Smooth muscle cell of the coronary artery (primary cell): ENCODE measurements around the gene WHRN. TPM values are rescaled to one million over a fixed set of nuclear protein-coding genes. Genes with fewer than 3 reads are reported as not detected.

Experiments
- total RNA-seq: library from RNA; depleted of rRNA; stranded (reverse); fragments of >200 nt; gene quantifications from 2 replicates; pipeline ENCODE4 v1.2.3, GENCODE V29; 2014; ENCODE audit warnings: low replicate concordance

WHRN gene
- 0.83 and 1.2 TPM in 2 replicates for total RNA-seq

DNA sequence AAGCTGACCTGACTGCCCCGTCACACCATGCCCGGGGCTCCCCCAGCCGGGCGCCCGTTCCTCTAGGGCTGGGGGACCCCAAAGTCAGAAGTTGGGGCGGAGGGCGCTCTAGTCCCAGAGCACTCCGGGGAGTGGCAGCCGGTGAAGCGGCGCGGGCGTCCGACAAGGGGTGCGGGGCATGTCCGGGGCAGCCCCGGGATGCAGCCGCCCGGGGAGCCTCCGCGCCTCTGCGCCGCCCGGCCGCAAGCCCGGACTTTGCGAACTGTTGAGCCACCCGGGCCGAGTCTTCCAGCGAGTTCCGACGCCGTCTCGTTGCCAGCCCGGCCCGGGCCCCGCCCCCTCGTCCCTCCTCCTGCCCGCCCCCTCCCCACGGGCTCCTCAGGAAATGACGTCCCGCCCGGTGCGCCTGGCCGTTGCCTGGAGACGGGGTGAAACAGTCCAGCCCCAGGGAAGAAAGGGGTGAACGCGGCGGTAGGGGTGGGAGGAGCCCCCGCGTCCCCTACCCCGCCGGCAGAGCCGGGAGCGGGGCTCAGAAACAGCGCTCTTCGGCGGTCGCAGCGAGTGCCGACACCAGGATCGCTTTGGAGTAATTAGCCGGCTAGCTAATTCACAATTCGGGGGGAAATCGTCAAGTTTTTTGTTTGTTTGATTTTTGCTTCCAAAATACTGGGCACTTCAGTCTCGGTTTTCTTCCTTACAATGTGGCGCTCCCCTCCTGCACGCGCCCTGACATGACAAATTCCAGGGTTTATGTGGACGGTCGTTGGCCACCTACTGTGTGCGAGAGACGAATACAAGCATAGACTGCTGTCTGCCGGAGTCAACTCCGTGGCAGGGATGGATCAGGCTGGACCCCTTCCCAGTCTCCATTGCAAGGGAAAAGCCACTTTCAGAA is at the start of gene WHRN:
WHRN (minus strand) TSS at position 287 of the 895 bp plus-strand sequence. CDS start 672 bp downstream, outside the sequence.

DNA sequence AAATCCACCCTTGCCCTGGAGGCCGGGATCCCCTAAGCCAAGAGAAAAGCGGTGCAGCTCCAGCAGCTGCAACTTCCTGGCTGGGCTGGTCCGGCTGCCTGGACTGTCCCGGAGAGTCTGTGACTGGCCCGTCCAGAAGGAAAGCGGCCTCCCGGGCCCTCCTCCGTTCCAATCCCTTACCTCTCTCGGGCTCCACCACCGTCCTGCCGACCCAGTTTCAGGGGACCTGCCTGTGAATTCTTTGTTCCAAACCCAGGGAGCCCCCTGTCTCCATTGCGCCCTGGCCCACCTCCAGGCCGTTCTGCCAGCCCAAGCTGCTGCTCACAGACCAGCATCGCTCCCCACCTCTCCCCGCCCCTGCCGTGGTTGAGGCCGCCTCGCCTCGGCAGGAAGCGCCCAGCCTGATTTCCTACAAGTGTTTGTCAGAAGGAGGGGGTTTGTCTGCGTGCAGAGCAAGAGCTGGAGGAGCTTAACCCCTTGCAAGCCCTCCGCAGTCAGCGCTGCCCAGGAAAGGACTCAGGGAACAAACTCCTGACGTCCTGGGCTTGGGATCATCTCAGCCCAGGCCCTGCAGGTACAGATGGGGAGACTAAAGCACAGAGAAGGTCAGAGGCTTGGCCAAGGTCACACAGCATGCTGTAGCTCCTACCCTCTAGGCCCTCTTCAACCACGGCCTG is 117.5 kb downstream of the WHRN start, which contains the start of gene AKNA:
AKNA (minus strand) TSS at position 303 of the 677 bp plus-strand sequence. CDS start 6,649 bp downstream, outside the sequence.

Other genes with a start within 250 kb of the WHRN start
- not detected in 2 replicates for gene ORM1, start 182.4 kb downstream of the WHRN start, total RNA-seq
- gene ORM2, start 175.6 kb downstream of the WHRN start, total RNA-seq, result not detected in 2 replicates
- gene AKNA, start 117.5 kb downstream of the WHRN start, total RNA-seq, result 4.1 and 6.1 TPM in 2 replicates
- gene ATP6V1G1, start 82.3 kb upstream of the WHRN start, total RNA-seq, result 35.2 and 137 TPM in 2 replicates
- gene TMEM268, start 105.8 kb upstream of the WHRN start, total RNA-seq, result 1.6 and 6.8 TPM in 2 replicates
- gene TEX53, start 152.3 kb upstream of the WHRN start, total RNA-seq, result not detected in 2 replicates
- gene TEX48, start 176.7 kb upstream of the WHRN start, total RNA-seq, result not detected in 2 replicates